Loucy (cell line): ENCODE results near the gene CCDC182.

Experiments
- EZH2phosphoT487 ChIP-seq: fragments of 200-600 bp; IDR thresholded peaks from 2 replicates; pipeline ENCODE4 v1.6.1; 2018; ENCODE audit warnings: antibody characterized with exemption, mild to moderate bottlenecking, moderate library complexity, borderline replicate concordance
- TF ChIP-seq, protein P1 (sequence below): fragments of 200-600 bp; sonication (generic); conservative IDR thresholded peaks from 2 replicates; pipeline ENCODE4 v1.5.1; 2014; ENCODE audit warnings: mild to moderate bottlenecking, antibody characterized with exemption, low read length

DNA sequence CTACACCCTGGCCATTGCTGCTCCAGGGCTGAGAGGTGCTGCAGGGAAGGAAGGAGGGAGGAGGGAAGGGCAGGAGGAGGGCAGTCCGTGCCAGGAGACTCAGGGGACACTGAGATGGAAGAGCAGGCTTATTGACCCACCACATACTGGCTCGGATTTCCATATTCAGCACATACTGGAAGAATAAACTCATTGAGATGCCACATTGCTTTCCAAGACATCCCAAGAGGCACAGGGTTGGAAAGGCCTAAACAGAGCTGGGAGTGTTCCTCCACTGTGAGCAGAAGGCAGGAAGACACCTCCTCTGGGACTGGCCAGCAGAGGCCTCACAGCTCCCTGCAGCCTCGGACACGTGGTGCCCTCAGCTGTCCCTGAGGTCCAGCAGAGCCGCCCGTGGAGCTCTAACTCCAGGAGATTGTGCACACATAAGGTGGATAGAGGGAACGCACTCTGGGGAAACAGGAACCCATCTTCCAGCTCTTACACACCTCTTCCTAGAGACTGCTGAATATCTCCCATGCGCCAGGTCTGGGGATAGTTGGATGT is 17.4 kb downstream of the CCDC182 start:
- TF ChIP-seq, protein P1, sequence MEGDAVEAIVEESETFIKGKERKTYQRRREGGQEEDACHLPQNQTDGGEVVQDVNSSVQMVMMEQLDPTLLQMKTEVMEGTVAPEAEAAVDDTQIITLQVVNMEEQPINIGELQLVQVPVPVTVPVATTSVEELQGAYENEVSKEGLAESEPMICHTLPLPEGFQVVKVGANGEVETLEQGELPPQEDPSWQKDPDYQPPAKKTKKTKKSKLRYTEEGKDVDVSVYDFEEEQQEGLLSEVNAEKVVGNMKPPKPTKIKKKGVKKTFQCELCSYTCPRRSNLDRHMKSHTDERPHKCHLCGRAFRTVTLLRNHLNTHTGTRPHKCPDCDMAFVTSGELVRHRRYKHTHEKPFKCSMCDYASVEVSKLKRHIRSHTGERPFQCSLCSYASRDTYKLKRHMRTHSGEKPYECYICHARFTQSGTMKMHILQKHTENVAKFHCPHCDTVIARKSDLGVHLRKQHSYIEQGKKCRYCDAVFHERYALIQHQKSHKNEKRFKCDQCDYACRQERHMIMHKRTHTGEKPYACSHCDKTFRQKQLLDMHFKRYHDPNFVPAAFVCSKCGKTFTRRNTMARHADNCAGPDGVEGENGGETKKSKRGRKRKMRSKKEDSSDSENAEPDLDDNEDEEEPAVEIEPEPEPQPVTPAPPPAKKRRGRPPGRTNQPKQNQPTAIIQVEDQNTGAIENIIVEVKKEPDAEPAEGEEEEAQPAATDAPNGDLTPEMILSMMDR, result no peak
- no peak for TF ChIP-seq EZH2phosphoT487
